Vagina (tissue), 2 donors: ENCODE results near the gene CDK14.

Experiments used
- POLR2A ChIP-seq, 2 donors: fragments of 450-650 bp; IDR thresholded peaks; one replicate each; pipeline ENCODE4 v1.6.1; 2017; ENCODE audit warnings: antibody characterized with exemption in 2 of 2, mild to moderate bottlenecking in 2 of 2, moderate library complexity in 2 of 2
- POLR2AphosphoS5 ChIP-seq, 2 donors: sonication (generic); formaldehyde crosslinking; IDR thresholded peaks; one replicate each; pipeline ENCODE4 v1.9.0; 2017; ENCODE audit warnings: antibody characterized with exemption in 2 of 2, mild to moderate bottlenecking in 2 of 2, low read depth in 1 of 2; ENCODE audit not compliant: insufficient read depth in 1 of 2
- TF ChIP-seq, protein P1 (sequence below), 3 experiments: fragments of 450-650 bp in 2 of 3; fragments of 200-600 bp in 1 of 3; sonication (generic) in 1 of 3; IDR thresholded peaks; one replicate each; pipeline ENCODE4 v1.5.1; 2017 to 2019; ENCODE audit warnings: antibody characterized with exemption in 3 of 3, mild to moderate bottlenecking in 2 of 3, moderate library complexity in 2 of 3

DNA sequence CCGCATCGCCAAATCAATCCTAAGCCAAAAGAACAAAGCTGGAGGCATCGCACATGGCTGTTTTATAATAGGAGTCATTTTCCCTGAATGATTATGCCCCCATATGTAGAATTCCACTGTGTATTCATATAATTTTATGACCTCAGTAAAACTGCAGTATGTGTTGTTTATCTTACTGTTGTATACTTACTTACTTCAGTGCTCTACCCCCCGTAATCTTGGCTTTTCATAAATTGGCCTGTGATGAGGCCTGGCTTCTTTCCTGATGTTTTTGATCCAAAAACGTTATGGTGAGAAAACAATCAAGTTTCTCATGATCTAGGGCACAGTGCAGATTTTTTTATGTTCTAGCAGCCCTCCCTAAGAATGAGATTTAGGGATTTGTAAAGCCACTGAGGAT, 361.8 kb downstream of the CDK14 start:
- TF ChIP-seq, protein P1, sequence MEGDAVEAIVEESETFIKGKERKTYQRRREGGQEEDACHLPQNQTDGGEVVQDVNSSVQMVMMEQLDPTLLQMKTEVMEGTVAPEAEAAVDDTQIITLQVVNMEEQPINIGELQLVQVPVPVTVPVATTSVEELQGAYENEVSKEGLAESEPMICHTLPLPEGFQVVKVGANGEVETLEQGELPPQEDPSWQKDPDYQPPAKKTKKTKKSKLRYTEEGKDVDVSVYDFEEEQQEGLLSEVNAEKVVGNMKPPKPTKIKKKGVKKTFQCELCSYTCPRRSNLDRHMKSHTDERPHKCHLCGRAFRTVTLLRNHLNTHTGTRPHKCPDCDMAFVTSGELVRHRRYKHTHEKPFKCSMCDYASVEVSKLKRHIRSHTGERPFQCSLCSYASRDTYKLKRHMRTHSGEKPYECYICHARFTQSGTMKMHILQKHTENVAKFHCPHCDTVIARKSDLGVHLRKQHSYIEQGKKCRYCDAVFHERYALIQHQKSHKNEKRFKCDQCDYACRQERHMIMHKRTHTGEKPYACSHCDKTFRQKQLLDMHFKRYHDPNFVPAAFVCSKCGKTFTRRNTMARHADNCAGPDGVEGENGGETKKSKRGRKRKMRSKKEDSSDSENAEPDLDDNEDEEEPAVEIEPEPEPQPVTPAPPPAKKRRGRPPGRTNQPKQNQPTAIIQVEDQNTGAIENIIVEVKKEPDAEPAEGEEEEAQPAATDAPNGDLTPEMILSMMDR (IDR thresholded peaks at IDR 0.05), result no peak
- no peak for TF ChIP-seq POLR2AphosphoS5 (IDR thresholded peaks at IDR 0.05; ENCODE audit: insufficient read depth in 1 of 2, low read depth in 1 of 2)
- TF ChIP-seq POLR2A (IDR thresholded peaks at IDR 0.05), result no peak
